ENCODE data around the gene TRIM8. TPM values are rescaled to one million over a fixed set of nuclear protein-coding genes. Genes with fewer than 3 reads are reported as not detected.
"Not testable (repeated sequence)": the region's sequence is repeated elsewhere in the genome, so short reads cannot be mapped to it uniquely, and the experiment has no call there.

Gene TRIM8
- total and polyA plus RNA-seq, 2 donors (not counting 1 experiment from before 2014, with no cell fraction given): 44.9 to 74.4 TPM

- 100% methylated on average over 1 of the region's 8 CpGs for WGBS (ENCODE audit: insufficient coverage)
- no peak overlapping the region for H3K27ac ChIP-seq (ENCODE audit: low read length in 2 of 2)
- H3K9me3 ChIP-seq (ENCODE audit: control extremely low read depth in 1 of 3, control insufficient read depth in 2 of 3, insufficient read depth in 1 of 3, low read length in 2 of 3): no peaks in the 10 kb centered on the region
- no peaks in the 10 kb centered on the region for H4K20me1 ChIP-seq (ENCODE audit: control insufficient read depth, insufficient read depth, low read length, poor library complexity, severe bottlenecking)
- intact Hi-C loops (cut with micrococcal nuclease): no loop called here
- TF ChIP-seq EZH2 (IDR thresholded peaks at IDR 0.05; ENCODE audit: borderline replicate concordance, insufficient read depth, low read depth, low read length, poor library complexity, severe bottlenecking) (no peak), CTCF (IDR thresholded peaks at IDR 0.05) (no peak)
- no peaks in the 10 kb centered on the region for H3K36me3 ChIP-seq (replicated peaks in 1 of 2; ENCODE audit: control extremely low read depth in 1 of 2, control insufficient read depth in 1 of 2, extremely low read depth in 1 of 2, insufficient read depth in 2 of 2, low read length in 1 of 2)
- Mint-ChIP-seq H3K27ac (no peak overlapping the region), H3K9me3 (ENCODE audit: insufficient read depth) (no peaks in the 10 kb centered on the region), H3K4me3 (no peak overlapping the region), H3K4me1 (no peaks in the 10 kb centered on the region), H3K27me3 (no peaks in the 10 kb centered on the region)
- ChIA-PET POLR2A (interaction anchor here (1.5 kb wide), 1 partner anchor 22 kb away, joined by 9 read pairs; the partner anchor contains the start of genes ARL3 and SFXN2), CTCF (interaction anchor here (1.5 kb wide), 1 partner anchor 14 kb away, joined by 4 read pairs; no protein-coding TSS in a partner anchor)
- H2AFZ ChIP-seq (ENCODE audit: insufficient read depth, low read depth, low read length, poor library complexity, severe bottlenecking): no peak overlapping the region
- DNase-seq (no peak), ATAC-seq (ENCODE audit: low read depth) (no peak)
- no peak overlapping the region for H3K4me2 ChIP-seq (replicated peaks; ENCODE audit: low read depth, low read length, poor library complexity, severe bottlenecking)
- no peaks in the 10 kb centered on the region for H3K79me2 ChIP-seq (ENCODE audit: control insufficient read depth, insufficient read depth, low read length)
- H3K27me3 ChIP-seq (replicated peaks in 1 of 4; ENCODE audit: control extremely low read depth in 1 of 4, control insufficient read depth in 3 of 4, insufficient read depth in 4 of 4, low read length in 3 of 4): no peaks in the 10 kb centered on the region
- H3K4me1 ChIP-seq (ENCODE audit: control insufficient read depth in 2 of 2, insufficient read depth in 2 of 2, low read length in 2 of 2): no peaks in the 10 kb centered on the region
- H3K4me3 ChIP-seq (ENCODE audit: control extremely low read depth in 1 of 5, extremely low read depth in 1 of 5, insufficient read depth in 1 of 5, low read depth in 2 of 5, low read length in 4 of 5): no peak overlapping the region
- H3K9ac ChIP-seq (ENCODE audit: low read length): no peak overlapping the region
Observed at GRCh38 chr10:102691285-102692066, 47.2 kb downstream of the TRIM8 start.

- H2AFZ ChIP-seq (ENCODE audit: insufficient read depth, low read depth, low read length, poor library complexity, severe bottlenecking); H3K9me3 ChIP-seq (ENCODE audit: control extremely low read depth in 1 of 3, control insufficient read depth in 2 of 3, insufficient read depth in 1 of 3, low read length in 2 of 3); H3K79me2 ChIP-seq (ENCODE audit: control insufficient read depth, insufficient read depth, low read length); ATAC-seq (ENCODE audit: low read depth); DNase-seq; POLR2A ChIA-PET; H3K9me3 Mint-ChIP-seq (ENCODE audit: insufficient read depth); H3K27me3 ChIP-seq (replicated peaks in 1 of 4; ENCODE audit: control extremely low read depth in 1 of 4, control insufficient read depth in 3 of 4, insufficient read depth in 4 of 4, low read length in 3 of 4); H3K4me3 ChIP-seq (ENCODE audit: control extremely low read depth in 1 of 5, extremely low read depth in 1 of 5, insufficient read depth in 1 of 5, low read depth in 2 of 5, low read length in 4 of 5); H4K20me1 ChIP-seq (ENCODE audit: control insufficient read depth, insufficient read depth, low read length, poor library complexity, severe bottlenecking); CTCF ChIA-PET; H3K27ac Mint-ChIP-seq; H3K9ac ChIP-seq (ENCODE audit: low read length); H3K4me2 ChIP-seq (replicated peaks; ENCODE audit: low read depth, low read length, poor library complexity, severe bottlenecking); intact Hi-C loops (cut with micrococcal nuclease); H3K27ac ChIP-seq (ENCODE audit: low read length in 2 of 2); H3K27me3 Mint-ChIP-seq; H3K36me3 ChIP-seq (replicated peaks in 1 of 2; ENCODE audit: control extremely low read depth in 1 of 2, control insufficient read depth in 1 of 2, extremely low read depth in 1 of 2, insufficient read depth in 2 of 2, low read length in 1 of 2); H3K4me1 ChIP-seq (ENCODE audit: control insufficient read depth in 2 of 2, insufficient read depth in 2 of 2, low read length in 2 of 2); H3K4me1 Mint-ChIP-seq; H3K4me3 Mint-ChIP-seq: not testable (repeated sequence)
- WGBS (ENCODE audit: insufficient coverage): 100% methylated on average over 4 of the region's 10 CpGs
Observed at GRCh38 chr10:102695401-102695800, 51.1 kb downstream of the TRIM8 start.
